IPS-NIHi7 (cell line): ENCODE results near the gene SLC5A5.
"Not testable (repeated sequence)": the region's sequence is repeated elsewhere in the genome, so short reads cannot be mapped to it uniquely, and the experiment has no call there.

Experiments used
- DNase-seq: peaks from one replicate; pipeline ENCODE4 v3.0.0; 2012; ENCODE audit warnings: mixed read lengths; ENCODE audit errors: extremely low spot score

Gene SLC5A5

DNA sequence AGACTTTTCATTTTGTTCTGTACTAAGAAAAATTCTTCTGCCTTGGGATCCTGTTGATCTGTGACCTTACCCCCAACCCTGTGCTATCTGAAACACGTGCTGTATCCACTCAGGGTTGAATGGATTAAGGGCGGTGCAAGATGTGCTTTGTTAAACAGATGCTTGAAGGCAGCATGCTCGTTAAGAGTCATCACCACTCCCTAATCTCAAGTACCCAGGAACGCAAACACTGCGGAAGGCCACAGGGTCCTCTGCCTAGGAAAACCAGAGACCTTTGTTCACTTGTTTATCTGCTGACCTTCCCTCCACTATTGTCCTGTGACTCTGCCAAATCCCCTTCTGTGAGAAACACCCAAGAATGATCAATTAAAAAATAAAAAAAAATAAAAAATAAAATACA, 47.4 kb downstream of the SLC5A5 start:
- not testable (repeated sequence) for DNase-seq

GRCh38 chr19:17920527-17920926, 48.8 kb downstream of the SLC5A5 start:
- no peak for DNase-seq

- no peak for DNase-seq
Measured at GRCh38 chr19:17922138-17922537, 50.4 kb downstream of the SLC5A5 start.

DNA sequence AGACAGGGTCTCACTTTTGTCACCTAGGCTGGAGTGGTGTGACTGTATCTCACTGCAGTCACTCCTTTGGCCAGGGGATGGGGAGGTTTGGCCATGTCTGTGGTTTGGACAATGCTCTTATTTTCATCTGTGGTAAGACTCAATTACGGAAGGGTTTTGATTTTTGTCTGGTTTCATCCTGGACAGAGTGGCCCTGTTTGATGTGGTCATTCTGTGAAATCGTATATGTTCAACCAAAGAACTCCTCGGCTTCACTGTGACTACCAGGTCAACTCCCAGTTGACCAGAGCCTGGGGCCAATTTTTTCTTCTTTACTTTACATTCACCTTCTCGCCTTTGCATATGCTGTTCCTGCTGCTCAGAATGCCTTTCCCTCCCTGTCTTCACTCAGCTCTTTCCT, 54.3 kb downstream of the SLC5A5 start:
- no peak for DNase-seq

DNA sequence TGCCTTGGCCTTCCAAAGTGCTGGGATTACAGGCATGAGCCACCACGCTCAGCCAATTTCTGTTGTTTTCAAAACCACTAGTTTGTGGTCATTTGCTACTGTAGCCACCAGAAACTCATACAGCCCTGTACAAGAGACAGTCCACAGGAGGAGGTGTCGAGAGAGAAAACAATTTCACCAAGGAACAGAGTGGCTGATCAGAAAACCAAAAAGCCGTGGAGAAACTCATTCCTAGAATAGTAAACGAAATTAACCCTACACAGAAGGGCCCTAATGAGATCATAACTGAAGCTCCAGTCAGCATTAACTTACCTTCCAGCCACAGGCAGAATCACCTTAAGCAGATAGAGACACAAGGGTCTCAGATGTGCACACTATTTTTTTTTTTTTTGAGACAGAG, 57.3 kb downstream of the SLC5A5 start:
- no peak for DNase-seq

- DNase-seq = peak; percentile 94
Measured at GRCh38 chr19:17931532-17932191, 59.9 kb downstream of the SLC5A5 start.

GRCh38 chr19:17932485-17933338, 61.0 kb downstream of the SLC5A5 start, which contains the start of gene CCDC124:
TSS of gene CCDC124 (plus strand) at chr19:17933015. CDS start at chr19:17936421, 3,406 bp downstream.
- DNase-seq = peak; percentile 94

- no peak for DNase-seq
Measured at GRCh38 chr19:17933414-17934129, 61.8 kb downstream of the SLC5A5 start.

GRCh38 chr19:17936379-17936778, 64.6 kb downstream of the SLC5A5 start:
- no peak for DNase-seq

GRCh38 chr19:17937371-17937900, 65.7 kb downstream of the SLC5A5 start:
- DNase-seq = no peak

GRCh38 chr19:17938092-17938845, 66.5 kb downstream of the SLC5A5 start:
- DNase-seq = peak; percentile 89

- no peak for DNase-seq
Measured at GRCh38 chr19:17942181-17942580, 70.4 kb downstream of the SLC5A5 start.

- DNase-seq = no peak
Measured at GRCh38 chr19:17942582-17943273, 71.0 kb downstream of the SLC5A5 start.

- DNase-seq = peak; percentile 77
Measured at GRCh38 chr19:17943274-17944221, 71.8 kb downstream of the SLC5A5 start.

- no peak for DNase-seq
Measured at GRCh38 chr19:17944301-17944700, 72.6 kb downstream of the SLC5A5 start.
